Measurements from ENCODE around the gene ZYG11A.

The ZYG11A gene

DNA sequence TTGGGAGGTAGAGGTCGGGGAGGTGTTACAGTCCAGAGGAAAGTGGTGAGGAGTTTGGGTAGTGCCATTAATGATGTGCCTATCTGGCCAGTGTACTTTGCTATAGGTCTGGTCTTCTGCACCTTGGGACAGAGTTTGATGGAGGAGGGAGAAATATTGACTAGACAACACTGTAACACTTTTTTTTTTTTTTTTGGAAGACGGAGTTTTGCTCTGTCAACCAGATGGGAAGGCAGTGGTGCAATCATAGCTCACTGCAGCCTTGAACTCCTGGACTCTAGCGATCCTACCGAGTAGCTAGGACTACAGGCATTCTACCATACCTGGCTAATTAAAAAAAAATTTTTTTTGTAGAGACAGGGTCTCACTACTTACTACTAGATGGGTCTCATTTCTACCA, 86.5 kb downstream of the ZYG11A start:
- Histone ChIP-seq H3K79me2 (ENCODE audit: insufficient read depth, low read length) (no peaks in the 10 kb centered on the region), H3K4me2 (ENCODE audit: low read depth, low read length, poor library complexity, severe bottlenecking) (no peak overlapping the region), H3F3A (ENCODE audit: insufficient read depth) (no peaks in the 10 kb centered on the region), H3K27ac (ENCODE audit: low read depth, low read length) (no peak overlapping the region), H2AFZ (ENCODE audit: low read depth, low read length, severe bottlenecking) (no peak overlapping the region), H4K20me1 (ENCODE audit: low read depth, low read length) (no peaks in the 10 kb centered on the region), H3K9me2 (replicated peaks; ENCODE audit: insufficient read depth, low read length) (no peaks in the 10 kb centered on the region), H3K9me3 (ENCODE audit: insufficient read depth, low read length) (no peaks in the 10 kb centered on the region), H3K27me3 (ENCODE audit: low read length) (no peaks in the 10 kb centered on the region), H3K4me3 (ENCODE audit: insufficient read depth, low read length, poor library complexity, severe bottlenecking) (no peak overlapping the region), H3K36me3 (ENCODE audit: low read length) (no peaks in the 10 kb centered on the region), H3K9ac (ENCODE audit: low read length) (no peak overlapping the region)
- TF ChIP-seq, protein P1, sequence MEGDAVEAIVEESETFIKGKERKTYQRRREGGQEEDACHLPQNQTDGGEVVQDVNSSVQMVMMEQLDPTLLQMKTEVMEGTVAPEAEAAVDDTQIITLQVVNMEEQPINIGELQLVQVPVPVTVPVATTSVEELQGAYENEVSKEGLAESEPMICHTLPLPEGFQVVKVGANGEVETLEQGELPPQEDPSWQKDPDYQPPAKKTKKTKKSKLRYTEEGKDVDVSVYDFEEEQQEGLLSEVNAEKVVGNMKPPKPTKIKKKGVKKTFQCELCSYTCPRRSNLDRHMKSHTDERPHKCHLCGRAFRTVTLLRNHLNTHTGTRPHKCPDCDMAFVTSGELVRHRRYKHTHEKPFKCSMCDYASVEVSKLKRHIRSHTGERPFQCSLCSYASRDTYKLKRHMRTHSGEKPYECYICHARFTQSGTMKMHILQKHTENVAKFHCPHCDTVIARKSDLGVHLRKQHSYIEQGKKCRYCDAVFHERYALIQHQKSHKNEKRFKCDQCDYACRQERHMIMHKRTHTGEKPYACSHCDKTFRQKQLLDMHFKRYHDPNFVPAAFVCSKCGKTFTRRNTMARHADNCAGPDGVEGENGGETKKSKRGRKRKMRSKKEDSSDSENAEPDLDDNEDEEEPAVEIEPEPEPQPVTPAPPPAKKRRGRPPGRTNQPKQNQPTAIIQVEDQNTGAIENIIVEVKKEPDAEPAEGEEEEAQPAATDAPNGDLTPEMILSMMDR (IDR thresholded peaks at IDR 0.05; ENCODE audit: insufficient read depth, low read length, poor library complexity, severe bottlenecking), result no peak
- no peak for TF ChIP-seq EZH2phosphoT487 (conservative IDR thresholded peaks at IDR 0.05; ENCODE audit: low read length)

DNA sequence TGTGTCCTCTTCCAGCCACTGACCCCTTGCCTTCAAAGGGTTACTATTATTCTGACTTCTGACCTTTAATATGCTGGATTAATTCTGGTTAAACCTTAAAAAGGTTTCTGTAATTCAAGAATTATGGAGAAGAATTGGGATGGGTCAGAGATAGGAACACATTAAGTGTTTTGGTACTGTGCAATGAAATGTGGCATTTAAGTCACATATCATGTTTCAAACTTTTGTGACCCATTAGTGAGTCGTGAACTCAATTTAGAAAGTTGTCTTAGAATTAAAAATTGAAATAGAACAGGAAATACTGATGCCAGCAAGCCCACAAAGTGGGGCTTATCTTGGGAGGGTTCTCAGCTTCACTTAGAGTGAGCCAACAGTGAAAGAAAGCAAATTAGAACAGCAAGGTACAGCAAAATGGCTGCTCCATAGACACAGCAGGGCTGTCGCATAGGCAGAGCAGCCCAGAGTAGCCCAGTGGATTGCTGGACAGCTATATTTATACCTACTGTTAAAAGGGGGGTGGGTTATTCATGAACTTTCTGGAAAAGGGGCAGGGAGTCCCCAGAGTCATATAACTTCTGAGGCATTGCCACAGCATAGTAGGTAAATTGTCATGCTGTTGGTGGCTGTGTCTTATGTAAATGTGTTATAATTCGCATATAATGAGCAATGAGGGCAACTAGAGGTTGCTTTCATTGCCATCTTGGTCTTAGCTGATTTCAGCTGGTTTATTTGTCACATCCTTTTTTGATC, 95.0 kb downstream of the ZYG11A start:
- H4K20me1 ChIP-seq (ENCODE audit: low read depth, low read length), result no peaks in the 10 kb centered on the region
- TF ChIP-seq EZH2phosphoT487 (conservative IDR thresholded peaks at IDR 0.05; ENCODE audit: low read length), result no peak
- TF ChIP-seq, protein P1 (IDR thresholded peaks at IDR 0.05; ENCODE audit: insufficient read depth, low read length, poor library complexity, severe bottlenecking), result no peak
- H3K4me2 ChIP-seq (ENCODE audit: low read depth, low read length, poor library complexity, severe bottlenecking), result no peak overlapping the region

DNA sequence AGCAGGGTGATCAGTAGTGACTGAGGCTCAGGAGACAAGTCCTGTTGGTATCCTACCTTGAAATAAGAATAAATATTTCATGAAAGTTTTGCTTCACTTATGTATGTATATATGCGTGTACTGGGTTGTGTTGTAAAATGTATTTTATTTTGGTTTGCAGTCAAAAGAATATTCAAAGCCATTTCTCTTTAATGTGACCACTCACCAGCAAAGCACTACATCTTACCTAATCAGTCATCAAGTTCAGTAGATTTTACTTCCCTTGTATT, 95.6 kb downstream of the ZYG11A start:
- Histone ChIP-seq H3K9ac (ENCODE audit: low read length) (no peak overlapping the region), H3F3A (ENCODE audit: insufficient read depth) (no peaks in the 10 kb centered on the region), H3K4me2 (ENCODE audit: low read depth, low read length, poor library complexity, severe bottlenecking) (no peak overlapping the region), H3K9me3 (ENCODE audit: insufficient read depth, low read length) (no peaks in the 10 kb centered on the region), H2AFZ (ENCODE audit: low read depth, low read length, severe bottlenecking) (no peak overlapping the region), H4K20me1 (ENCODE audit: low read depth, low read length) (no peaks in the 10 kb centered on the region), H3K4me3 (ENCODE audit: insufficient read depth, low read length, poor library complexity, severe bottlenecking) (no peak overlapping the region), H3K9me2 (replicated peaks; ENCODE audit: insufficient read depth, low read length) (no peaks in the 10 kb centered on the region), H3K27me3 (ENCODE audit: low read length) (no peaks in the 10 kb centered on the region), H3K36me3 (ENCODE audit: low read length) (no peaks in the 10 kb centered on the region), H3K27ac (ENCODE audit: low read depth, low read length) (no peak overlapping the region), H3K79me2 (ENCODE audit: insufficient read depth, low read length) (no peaks in the 10 kb centered on the region)
- no peak for TF ChIP-seq EZH2phosphoT487 (conservative IDR thresholded peaks at IDR 0.05; ENCODE audit: low read length)
- TF ChIP-seq, protein P1 (IDR thresholded peaks at IDR 0.05; ENCODE audit: insufficient read depth, low read length, poor library complexity, severe bottlenecking), result no peak

More for the DNA sequence above, 95.0 kb downstream of the ZYG11A start:
- Histone ChIP-seq H3K36me3 (ENCODE audit: low read length) (no peaks in the 10 kb centered on the region), H2AFZ (ENCODE audit: low read depth, low read length, severe bottlenecking) (no peak overlapping the region), H3K79me2 (ENCODE audit: insufficient read depth, low read length) (no peaks in the 10 kb centered on the region), H3K4me3 (ENCODE audit: insufficient read depth, low read length, poor library complexity, severe bottlenecking) (no peak overlapping the region), H3K9ac (ENCODE audit: low read length) (no peak overlapping the region), H3K9me2 (replicated peaks; ENCODE audit: insufficient read depth, low read length) (no peaks in the 10 kb centered on the region), H3K27ac (ENCODE audit: low read depth, low read length) (no peak overlapping the region), H3K9me3 (ENCODE audit: insufficient read depth, low read length) (no peaks in the 10 kb centered on the region), H3K27me3 (ENCODE audit: low read length) (no peaks in the 10 kb centered on the region), H3F3A (ENCODE audit: insufficient read depth) (no peaks in the 10 kb centered on the region)

All from SU-DHL-6 (cell line).